CD4-positive, alpha-beta T cell treated with Interleukin-2 at 100 ng/mL for 4 hours (primary cell): ENCODE measurements around the gene ATP8A1.
"Not testable (repeated sequence)": the region's sequence is repeated elsewhere in the genome, so short reads cannot be mapped to it uniquely, and the experiment has no call there.

Source experiments
- DNase-seq: peaks from one replicate; pipeline ENCODE4 v3.0.0-alpha.2; 2020; ENCODE audit warnings: low spot score

The ATP8A1 gene

DNA sequence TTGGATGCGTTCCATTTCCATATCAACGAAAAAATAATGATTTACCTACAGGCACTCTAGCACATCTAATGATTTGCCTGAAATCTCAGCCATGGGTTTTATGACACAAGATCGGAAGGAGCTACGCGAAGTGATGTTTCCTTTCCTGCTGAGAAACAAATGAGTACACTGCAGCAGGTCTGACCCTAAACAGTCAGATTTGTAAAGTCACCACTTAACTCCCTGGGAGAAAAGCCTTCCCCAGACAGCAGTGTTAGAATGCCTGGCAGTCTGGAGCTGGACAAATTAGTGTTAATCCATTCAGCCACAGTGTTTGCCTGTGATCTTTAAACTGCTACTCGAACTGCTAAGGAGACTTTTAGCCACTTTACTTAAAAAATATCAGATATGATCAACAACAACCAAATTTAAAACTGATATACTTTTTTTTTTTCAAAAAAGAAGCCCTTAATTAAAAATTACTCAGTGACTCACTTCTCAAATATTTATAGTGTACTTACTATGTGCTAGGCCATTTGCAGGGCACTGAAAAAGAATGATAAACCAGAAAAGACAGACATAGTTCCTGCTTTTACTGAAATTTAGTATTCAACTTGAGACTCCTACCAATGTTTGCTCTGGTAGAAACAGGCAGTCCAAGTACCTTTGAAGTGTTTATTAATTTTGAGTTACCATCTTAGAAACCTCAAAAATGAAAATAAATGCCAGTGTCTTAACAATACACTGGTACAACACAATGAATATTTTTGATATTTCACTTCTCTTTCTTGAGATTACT is 155.1 kb downstream of the ATP8A1 start:
- DNase-seq: no peak

- no peak for DNase-seq
Measured at GRCh38 chr4:42498040-42498439, 158.9 kb downstream of the ATP8A1 start.

- DNase-seq: no peak
Measured at GRCh38 chr4:42497142-42497910, 159.6 kb downstream of the ATP8A1 start.

DNA sequence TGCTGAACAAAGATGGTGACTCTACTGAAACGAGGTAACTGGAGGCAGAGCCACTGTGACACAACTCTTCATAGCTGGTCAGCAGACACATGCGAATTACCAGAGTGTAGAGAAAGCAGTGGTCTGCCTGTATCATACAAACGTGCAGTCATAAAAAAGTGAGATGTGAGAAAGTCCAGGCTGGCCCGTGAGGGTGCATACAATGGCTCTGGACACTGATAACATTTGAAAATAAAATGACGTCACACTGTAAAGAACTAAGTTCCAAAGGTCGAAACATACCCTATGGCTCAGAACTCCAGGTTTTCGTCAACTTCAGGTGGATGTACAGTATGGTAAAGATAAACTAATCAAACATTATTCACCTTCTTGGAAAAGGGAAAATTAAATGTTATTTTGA is 163.9 kb downstream of the ATP8A1 start:
- no peak for DNase-seq

DNA sequence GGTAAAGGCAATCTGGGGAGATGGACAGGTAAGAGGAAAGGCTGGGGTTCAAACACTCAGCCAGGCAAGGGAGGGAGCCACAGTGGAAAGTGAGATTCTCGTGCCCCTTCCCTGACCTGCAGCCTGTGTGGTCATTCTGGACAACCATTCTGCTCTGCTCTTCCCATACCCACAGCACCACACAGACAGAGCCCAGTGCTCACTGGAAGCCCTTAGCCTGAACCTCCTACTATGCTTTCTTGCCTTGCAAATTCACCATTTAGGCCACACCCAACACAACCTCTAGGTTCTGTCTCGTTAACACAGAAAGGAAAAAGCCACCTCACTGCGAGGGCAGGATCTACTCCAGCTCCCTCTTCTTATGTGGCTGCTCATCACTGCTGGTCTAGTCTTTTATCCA is 166.9 kb downstream of the ATP8A1 start:
- no peak for DNase-seq

DNA sequence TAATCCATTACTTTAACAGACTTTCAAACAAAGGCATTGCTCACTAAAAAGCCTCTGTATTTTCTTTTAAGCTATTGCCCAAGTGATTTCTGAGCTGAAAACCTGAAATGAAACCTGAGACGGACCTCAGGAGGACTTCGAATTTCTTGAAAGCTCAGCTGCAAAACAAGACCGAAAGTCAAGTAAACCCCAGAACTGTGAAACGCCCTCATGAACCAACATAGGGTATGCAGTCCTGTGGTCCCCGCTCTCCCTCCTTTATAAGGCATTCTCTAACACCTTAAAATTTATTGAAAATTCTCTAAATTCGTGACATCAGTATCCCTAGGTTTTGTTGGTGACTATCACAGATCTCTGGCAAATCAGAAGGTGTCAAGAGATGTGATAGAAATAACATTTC is 167.8 kb downstream of the ATP8A1 start:
- no peak for DNase-seq

DNA sequence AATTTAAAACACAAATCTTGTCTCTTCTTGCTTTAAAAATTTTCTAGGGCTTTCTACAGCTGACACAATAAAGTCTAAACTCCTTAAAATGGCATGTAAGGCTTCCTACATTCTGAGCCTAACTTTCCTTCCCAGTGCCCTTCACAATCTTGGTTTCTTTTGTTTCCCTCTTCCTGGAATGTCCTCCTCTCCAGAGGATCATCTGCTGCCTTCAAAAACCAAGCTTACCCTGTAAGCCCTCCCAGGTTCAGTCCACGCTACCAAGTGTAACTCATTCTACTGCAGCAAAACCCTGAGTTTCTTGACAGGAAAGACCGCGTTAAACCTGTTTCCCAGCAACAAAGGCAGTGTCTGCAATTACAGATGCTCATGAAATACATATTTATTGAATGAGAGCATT is 168.4 kb downstream of the ATP8A1 start:
- DNase-seq: no peak

- no peak for DNase-seq
Measured at GRCh38 chr4:42488114-42488513, 168.8 kb downstream of the ATP8A1 start.

DNA sequence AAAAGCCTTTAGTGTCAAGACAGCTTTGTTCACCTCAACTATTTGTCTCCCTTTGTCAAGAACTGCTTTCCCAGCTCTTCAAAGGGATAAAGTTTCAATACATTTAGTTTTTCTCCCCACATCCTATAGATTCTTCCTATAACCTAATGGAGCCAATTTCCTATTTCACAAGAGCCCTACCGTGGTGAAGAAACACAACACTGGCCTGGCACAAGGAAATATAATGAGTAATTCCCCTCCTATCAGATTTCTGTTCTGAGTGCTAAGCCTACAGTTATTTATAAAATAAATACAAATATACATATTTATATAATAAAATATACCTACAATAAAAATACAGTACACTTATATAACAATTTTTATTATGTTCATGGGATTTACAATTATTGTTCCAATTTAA is 169.7 kb downstream of the ATP8A1 start:
- no peak for DNase-seq

DNA sequence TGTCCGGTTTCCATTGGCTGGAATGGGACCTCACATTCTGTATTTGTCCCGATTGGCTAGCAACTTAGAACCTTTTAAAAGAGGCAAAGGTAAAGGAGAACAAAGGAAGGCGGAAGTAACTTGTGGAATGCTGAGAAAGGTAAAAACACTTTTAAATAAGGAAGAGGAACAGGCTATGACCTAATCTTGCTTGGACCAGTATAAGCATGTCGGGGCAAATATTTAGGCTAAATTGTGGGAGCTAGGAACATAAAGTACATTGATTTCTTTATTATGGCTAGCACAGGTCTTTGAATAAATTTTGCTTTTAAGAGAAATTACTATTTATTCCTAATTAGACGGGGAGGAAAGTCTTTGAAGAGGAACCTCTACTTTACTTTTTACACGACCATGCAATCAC is 170.7 kb downstream of the ATP8A1 start:
- DNase-seq: not testable (repeated sequence)

- no peak for DNase-seq
Measured at GRCh38 chr4:42484630-42485029, 172.3 kb downstream of the ATP8A1 start.

- DNase-seq: no peak
Measured at GRCh38 chr4:42483426-42484379, 173.2 kb downstream of the ATP8A1 start.

GRCh38 chr4:42482516-42483327 is 174.2 kb downstream of the ATP8A1 start:
- no peak for DNase-seq

DNA sequence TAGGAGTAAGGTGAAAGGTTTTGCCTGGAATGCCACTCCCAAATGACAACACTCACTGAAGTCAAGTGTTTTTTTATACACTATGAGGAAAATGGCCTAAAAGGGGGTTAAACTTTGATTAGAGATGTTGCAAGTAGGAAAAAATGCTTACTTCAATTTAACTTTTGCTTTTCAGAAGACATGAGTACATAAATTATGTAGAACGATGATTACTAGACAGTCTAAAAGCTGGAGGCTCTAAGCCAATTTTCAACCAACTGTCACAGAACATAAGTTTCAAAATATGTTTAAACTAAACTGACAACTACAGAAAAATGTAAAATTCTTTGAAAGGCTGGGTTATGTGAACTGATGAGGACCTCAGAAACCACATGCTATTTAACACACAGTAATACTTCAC is 176.2 kb downstream of the ATP8A1 start:
- no peak for DNase-seq

- DNase-seq: no peak
Measured at GRCh38 chr4:42480281-42480680, 176.6 kb downstream of the ATP8A1 start.

GRCh38 chr4:42478946-42479345 is 178.0 kb downstream of the ATP8A1 start:
- DNase-seq: no peak

- DNase-seq: no peak
Measured at GRCh38 chr4:42478509-42478908, 178.4 kb downstream of the ATP8A1 start.

DNA sequence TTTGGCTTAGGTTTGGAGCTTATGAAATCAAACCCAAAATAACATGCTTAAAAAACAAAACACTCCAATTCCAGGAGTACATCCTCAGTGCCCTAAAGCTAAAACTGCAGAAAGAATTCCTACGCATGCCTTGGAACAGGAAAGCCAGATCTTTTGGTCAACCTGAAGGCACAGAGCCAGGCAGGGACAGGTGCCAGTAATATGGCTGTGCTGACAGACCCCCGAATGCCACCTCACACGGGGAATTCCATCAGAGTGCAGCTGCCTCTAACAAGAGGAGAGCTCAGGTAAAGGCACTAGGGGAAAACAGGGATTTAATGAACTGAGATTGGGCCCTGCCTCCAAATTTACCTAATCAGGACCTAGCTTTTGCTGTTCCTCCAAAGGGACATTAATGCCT is 182.5 kb downstream of the ATP8A1 start:
- no peak for DNase-seq

DNA sequence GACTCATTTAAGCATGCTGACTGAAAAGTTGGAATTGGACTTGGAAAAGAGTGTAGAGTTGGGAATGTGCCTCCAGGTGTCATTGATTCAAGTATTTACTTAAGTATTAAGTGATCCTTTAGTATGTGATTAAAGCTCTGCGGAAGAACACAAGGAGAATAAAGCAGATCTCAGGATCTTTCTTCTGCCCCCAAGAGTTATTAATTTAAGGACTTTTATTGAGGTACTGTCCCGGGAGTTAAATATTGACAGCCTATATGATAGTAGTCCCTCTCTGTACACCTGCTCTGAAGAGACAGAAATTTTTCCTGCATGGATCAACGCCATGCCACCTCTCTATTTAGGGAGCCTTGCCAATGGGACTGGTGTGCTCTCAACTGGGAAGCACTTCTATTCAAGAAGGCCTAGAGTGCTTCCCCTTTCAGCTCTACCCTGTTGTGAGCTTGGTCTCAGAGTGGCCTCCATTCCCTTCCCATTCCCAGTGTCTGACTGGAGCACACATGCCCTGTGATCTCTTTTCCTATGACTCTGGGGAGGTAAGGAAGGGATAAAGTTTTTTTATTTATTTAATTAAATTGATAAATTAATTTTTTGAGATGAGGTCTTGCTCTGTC is 183.7 kb downstream of the ATP8A1 start:
- DNase-seq: no peak

- no peak for DNase-seq
Measured at GRCh38 chr4:42471896-42472295, 185.0 kb downstream of the ATP8A1 start.

- DNase-seq: no peak
Measured at GRCh38 chr4:42470023-42470422, 186.9 kb downstream of the ATP8A1 start.
